Hepatocyte (in vitro differentiated cells): Measurements from ENCODE around the gene EWSR1.

ENCODE experiments used
- CTCF ChIP-seq: fragments of 200-600 bp; sonication (generic); IDR thresholded peaks from 2 replicates; pipeline ENCODE4 v1.5.1; 2016; ENCODE audit warnings: antibody characterized with exemption, mild to moderate bottlenecking; ENCODE audit not compliant: poor library complexity
- EZH2 ChIP-seq: fragments of 200-600 bp; sonication (generic); IDR thresholded peaks from 2 replicates; pipeline ENCODE4 v1.6.1; 2016; ENCODE audit warnings: antibody characterized with exemption, mild to moderate bottlenecking, borderline replicate concordance
- EZH2phosphoT487 ChIP-seq: fragments of 200-600 bp; sonication (generic); IDR thresholded peaks from one replicate; pipeline ENCODE4 v1.6.1; 2018; ENCODE audit warnings: antibody characterized with exemption, mild to moderate bottlenecking, low read depth, moderate library complexity; ENCODE audit not compliant: unreplicated experiment, severe bottlenecking

DNA sequence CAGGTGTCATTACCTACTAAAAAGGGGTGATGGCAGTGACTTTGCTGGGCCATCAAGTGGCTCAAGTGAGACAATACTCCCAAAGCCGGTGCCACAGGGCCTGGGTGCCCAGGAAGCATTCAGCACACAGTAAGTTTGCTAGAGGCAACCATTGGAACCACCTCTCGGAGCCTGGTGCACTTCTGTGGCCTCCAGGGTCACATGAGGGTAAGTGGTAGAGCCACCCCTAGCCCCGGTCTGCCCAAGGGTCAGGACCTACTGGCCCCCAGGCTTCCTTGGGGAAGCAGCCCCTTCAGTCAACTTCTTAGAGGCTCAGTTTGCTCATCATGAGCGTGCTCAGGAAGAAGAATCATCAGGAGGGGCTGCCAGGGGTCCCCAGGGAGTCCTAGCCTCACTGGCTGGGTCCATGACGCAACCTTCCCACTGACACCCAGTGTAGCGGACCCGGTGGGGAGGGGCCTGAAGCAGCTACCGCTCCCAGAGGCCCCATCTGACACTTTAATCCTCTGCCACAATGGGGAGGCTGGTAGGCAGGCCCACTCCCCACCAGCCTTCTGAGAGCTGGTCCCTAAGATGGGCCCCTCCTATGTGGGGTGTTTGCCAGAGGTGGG is 64.9 kb downstream of the EWSR1 start:
- TF ChIP-seq EZH2, result no peak
- TF ChIP-seq CTCF, result no peak
- no peak for TF ChIP-seq EZH2phosphoT487
